Gastrocnemius medialis (tissue), 4 donors: ENCODE data around the gene HOXA6. TPM values are rescaled to one million over a fixed set of nuclear protein-coding genes. Genes with fewer than 3 reads are reported as not detected.

Source experiments
- ATAC-seq, 2 donors: fragments of 150-250 bp; one replicate each; pipeline ENCODE4 v1.9.1; 2016
- DNase-seq, 2 donors: peaks; one replicate each; pipeline ENCODE4 v3.0.0-alpha.2; 2019
- H3K27ac ChIP-seq, 4 donors: fragments of 200-600 bp; sonication (generic); 1 replicate in 1 of 4; 2 replicates in 3 of 4; pipeline ENCODE4 v1.5.1; 2016 to 2018; ENCODE audit warnings: mild to moderate bottlenecking in 2 of 4, moderate library complexity in 1 of 4
- H3K27me3 ChIP-seq, 3 donors: fragments of 200-600 bp; sonication (generic) in 2 of 3; 1 replicate in 1 of 3; 2 replicates in 2 of 3; pipeline versions ENCODE4 v1.5.1 to v1.6.0; 2016 to 2019; ENCODE audit warnings: mild to moderate bottlenecking in 1 of 3, moderate library complexity in 1 of 3
- H3K36me3 ChIP-seq, 2 donors: fragments of 200-600 bp; sonication (generic) in 1 of 2; one replicate each; pipeline ENCODE4 v1.5.1; 2017 to 2018
- H3K4me1 ChIP-seq, 2 donors: fragments of 200-600 bp; sonication (generic) in 1 of 2; one replicate each; pipeline ENCODE4 v1.5.1; 2016 to 2017; ENCODE audit warnings: mild to moderate bottlenecking in 2 of 2
- H3K4me3 ChIP-seq, 4 donors: fragments of 200-600 bp; sonication (generic) in 3 of 4; 1 replicate in 1 of 4; 2 replicates in 3 of 4; pipeline ENCODE4 v1.5.1; 2016 to 2019; ENCODE audit warnings: mild to moderate bottlenecking in 2 of 4
- H3K9me3 ChIP-seq, 3 donors: fragments of 200-600 bp; sonication (generic) in 2 of 3; 1 replicate in 1 of 3; 2 replicates in 2 of 3; pipeline ENCODE4 v1.5.1; 2016 to 2019
- POLR2A ChIP-seq, 2 donors: fragments of 450-650 bp; IDR thresholded peaks; one replicate each; pipeline ENCODE4 v1.6.1; 2017; ENCODE audit warnings: antibody characterized with exemption in 2 of 2, mild to moderate bottlenecking in 2 of 2, moderate library complexity in 2 of 2
- in situ Hi-C, 4 donors: fragments of 200-750 bp; cut with MboI; loops; one replicate each; pipeline versions ENCODE4 v1.15.0 to v1.8.0; 2017; ENCODE audit warnings: low sequenced_read_pairs in 4 of 4
- intact Hi-C: fragments of 100-400 bp; cut with DNase I; formaldehyde crosslinking; loops from one replicate; pipeline ENCODE4 v1.15.1; 2023; ENCODE audit warnings: low total_unique reads
- total RNA-seq, 4 donors: library from RNA; depleted of rRNA; stranded (reverse); fragments of >200 nt; gene quantifications; one replicate each; pipeline versions ENCODE4 v1.1.0 to v1.2.3, GENCODE V29; 2016
- TF ChIP-seq, protein P1 (sequence below), 5 experiments: fragments of 450-650 bp in 3 of 5; fragments of 200-600 bp in 2 of 5; sonication (generic) in 2 of 5; IDR thresholded peaks in 4 of 5; conservative IDR thresholded peaks in 1 of 5; 1 replicate in 4 of 5; 2 replicates in 1 of 5; pipeline ENCODE4 v1.5.1; 2016 to 2019; ENCODE audit warnings: antibody characterized with exemption in 5 of 5, mild to moderate bottlenecking in 3 of 5, moderate library complexity in 3 of 5

HOXA6 gene
- total RNA-seq, 4 donors from 2014 or later, result 2.6 to 5.6 (median 4.2) TPM

GRCh38 chr7:27129729-27130539 is 17.6 kb downstream of the HOXA6 start:
- no peak for TF ChIP-seq POLR2A (IDR thresholded peaks at IDR 0.05)
- TF ChIP-seq, protein P1, sequence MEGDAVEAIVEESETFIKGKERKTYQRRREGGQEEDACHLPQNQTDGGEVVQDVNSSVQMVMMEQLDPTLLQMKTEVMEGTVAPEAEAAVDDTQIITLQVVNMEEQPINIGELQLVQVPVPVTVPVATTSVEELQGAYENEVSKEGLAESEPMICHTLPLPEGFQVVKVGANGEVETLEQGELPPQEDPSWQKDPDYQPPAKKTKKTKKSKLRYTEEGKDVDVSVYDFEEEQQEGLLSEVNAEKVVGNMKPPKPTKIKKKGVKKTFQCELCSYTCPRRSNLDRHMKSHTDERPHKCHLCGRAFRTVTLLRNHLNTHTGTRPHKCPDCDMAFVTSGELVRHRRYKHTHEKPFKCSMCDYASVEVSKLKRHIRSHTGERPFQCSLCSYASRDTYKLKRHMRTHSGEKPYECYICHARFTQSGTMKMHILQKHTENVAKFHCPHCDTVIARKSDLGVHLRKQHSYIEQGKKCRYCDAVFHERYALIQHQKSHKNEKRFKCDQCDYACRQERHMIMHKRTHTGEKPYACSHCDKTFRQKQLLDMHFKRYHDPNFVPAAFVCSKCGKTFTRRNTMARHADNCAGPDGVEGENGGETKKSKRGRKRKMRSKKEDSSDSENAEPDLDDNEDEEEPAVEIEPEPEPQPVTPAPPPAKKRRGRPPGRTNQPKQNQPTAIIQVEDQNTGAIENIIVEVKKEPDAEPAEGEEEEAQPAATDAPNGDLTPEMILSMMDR (IDR thresholded peaks at IDR 0.05 in 4 of 5, conservative IDR thresholded peaks at IDR 0.05 in 1 of 5), result peak; percentile 43 to 58 (median 53)
- no peaks in the 10 kb centered on the region for H3K9me3 ChIP-seq
- no peaks in the 10 kb centered on the region for H3K36me3 ChIP-seq
- H3K27me3 ChIP-seq, result no peaks in the 10 kb centered on the region
- peak overlapping the region; percentile 95 to 97 (median 96) for H3K27ac ChIP-seq
- intact Hi-C loops (loop anchor here (1.0 to 5.0 kb wide), 5 partner anchors 20 to 265 kb away; partner anchors contain the start of genes HOXA9 and SKAP2), in situ Hi-C loops (no loop called here)
- ATAC-seq (peak; percentile 50 to 61), DNase-seq (peak; percentile 26 to 71)
- H3K4me1 ChIP-seq, result peaks cover 58 to 70% of the 10 kb centered on the region in 2 donors
- H3K4me3 ChIP-seq, result peak overlapping the region; percentile 89 to 94 (median 90)

DNA sequence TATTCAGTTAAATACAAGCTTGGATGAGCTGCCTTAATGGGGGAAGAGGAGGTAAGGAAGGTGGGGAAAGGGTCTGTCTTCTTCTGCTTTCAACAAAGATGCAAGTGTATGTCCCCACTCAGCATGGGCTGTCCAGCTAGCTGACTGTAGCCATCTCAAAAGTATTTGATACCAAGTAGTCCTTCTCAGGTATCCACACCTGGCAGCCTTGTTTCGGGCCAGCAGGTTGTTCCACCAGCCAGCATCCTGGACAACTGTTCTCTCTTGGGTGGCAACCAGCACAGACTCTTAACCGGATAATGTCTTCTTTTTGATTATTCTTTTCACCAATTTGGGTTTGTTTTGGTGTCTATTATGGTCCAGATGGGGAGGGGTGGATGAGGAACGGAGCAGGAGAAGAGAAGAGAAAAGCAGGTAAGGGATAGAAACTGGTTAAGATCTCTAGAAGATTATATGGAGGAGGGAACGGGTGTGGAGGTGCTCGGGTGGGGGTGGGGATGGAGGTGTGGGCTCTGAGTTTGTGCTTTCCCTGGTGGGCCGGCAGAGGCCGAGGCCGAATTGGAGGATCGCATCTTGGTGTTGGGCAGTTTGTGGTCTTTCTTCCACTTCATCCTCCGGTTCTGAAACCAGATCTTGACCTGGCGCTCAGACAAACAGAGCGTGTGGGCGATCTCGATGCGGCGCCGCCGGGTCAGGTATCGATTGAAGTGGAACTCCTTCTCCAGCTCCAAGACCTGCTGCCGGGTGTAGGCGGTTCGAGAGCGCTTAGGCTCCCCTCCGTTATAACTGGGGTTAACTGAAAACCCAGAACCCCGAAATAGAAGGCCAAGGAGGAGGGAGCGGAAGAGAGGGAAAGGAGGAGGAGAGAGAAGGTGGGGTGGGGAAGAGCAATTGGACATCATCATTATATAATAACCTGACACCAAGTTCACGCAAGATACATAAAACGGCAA is 18.5 kb downstream of the HOXA6 start:
- Histone ChIP-seq H3K4me3 (peak overlapping the region; percentile 60 to 90 (median 76)), H3K27me3 (no peaks in the 10 kb centered on the region), H3K9me3 (no peaks in the 10 kb centered on the region), H3K36me3 (no peaks in the 10 kb centered on the region), H3K27ac (peak overlapping the region; percentile 88 to 97 (median 95)), H3K4me1 (peaks cover 49 to 62% of the 10 kb centered on the region in 2 donors)
- intact Hi-C loops, result loop anchor here (5.0 kb wide), 1 partner anchor 97 kb away; no protein-coding TSS in a partner anchor
- DNase-seq, result no peak
- no peak for ATAC-seq
- no peak for TF ChIP-seq POLR2A (IDR thresholded peaks at IDR 0.05)
- TF ChIP-seq, protein P1 (IDR thresholded peaks at IDR 0.05 in 4 of 5, conservative IDR thresholded peaks at IDR 0.05 in 1 of 5), result no peak
- in situ Hi-C loops, result no loop called here

DNA sequence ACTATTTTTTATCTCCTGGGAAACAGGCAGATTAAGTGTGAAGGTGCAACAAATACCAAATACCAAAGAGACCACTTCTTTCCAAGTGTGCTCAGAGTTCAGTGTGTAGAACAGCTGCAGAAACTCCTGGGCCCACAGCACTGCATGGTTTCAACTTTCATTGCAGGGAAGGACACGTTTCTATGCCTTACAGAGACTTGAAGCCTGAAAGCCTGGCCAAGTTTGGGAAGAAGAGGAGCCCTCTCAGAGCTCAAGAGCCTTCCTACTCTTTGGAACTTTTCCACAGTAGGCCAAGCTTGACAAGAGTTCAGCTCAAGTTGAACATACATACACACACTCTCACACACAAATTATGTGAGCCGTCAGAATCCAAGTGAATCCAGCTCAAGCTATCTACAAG is 19.5 kb downstream of the HOXA6 start:
- peak; percentile 36 to 82 for DNase-seq
- ATAC-seq, result peak; percentile 25 to 75
- H3K4me3 ChIP-seq, result no peak overlapping the region
- H3K27me3 ChIP-seq, result no peaks in the 10 kb centered on the region
- H3K36me3 ChIP-seq, result no peaks in the 10 kb centered on the region
- intact Hi-C loops (loop anchor here (5.0 kb wide), 1 partner anchor 96 kb away; no protein-coding TSS in a partner anchor), in situ Hi-C loops (no loop called here)
- no peaks in the 10 kb centered on the region for H3K9me3 ChIP-seq
- peak overlapping the region; percentile 88 to 97 (median 95) for H3K27ac ChIP-seq
- no peak for TF ChIP-seq POLR2A (IDR thresholded peaks at IDR 0.05)
- TF ChIP-seq, protein P1 (IDR thresholded peaks at IDR 0.05 in 4 of 5, conservative IDR thresholded peaks at IDR 0.05 in 1 of 5), result no peak
- peaks cover 41 to 55% of the 10 kb centered on the region in 2 donors for H3K4me1 ChIP-seq

DNA sequence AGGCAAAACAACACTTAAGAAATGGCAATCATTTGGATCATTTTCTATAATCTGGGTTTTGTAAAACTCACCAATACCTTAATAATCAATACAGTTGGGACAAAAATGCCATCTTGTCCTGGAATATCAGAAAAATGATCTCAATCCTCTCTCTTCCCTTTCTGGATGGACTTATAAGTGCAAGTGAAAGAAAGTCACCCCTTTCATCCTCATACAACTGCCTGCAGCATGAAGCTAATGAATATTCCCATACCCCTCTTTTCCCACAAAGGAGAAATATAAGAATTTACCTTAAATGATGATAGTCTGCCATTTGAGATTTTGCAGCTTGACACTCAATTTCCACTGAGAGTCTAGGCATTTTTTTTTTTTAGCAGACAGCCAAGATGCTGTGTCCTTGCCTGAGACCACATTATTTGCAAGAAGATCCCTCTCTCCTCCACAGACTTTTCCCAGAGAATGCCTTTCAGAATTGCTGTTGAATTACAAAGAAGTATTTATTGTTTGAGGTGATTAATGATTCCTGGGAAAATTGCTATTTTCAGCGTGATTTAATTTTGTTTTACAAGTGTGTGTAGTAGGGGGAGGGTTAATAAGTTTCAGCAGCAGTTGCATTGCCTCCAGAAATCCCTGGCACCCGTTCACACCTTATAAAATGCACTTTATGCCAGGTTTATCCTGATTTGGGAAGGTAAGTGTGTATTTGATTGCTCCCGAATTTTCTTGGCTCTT is 20.8 kb downstream of the HOXA6 start:
- ATAC-seq, result no peak
- in situ Hi-C loops (no loop called here), intact Hi-C loops (loop anchor here (5.0 kb wide), 1 partner anchor 94 kb away; no protein-coding TSS in a partner anchor)
- no peaks in the 10 kb centered on the region for H3K9me3 ChIP-seq
- H3K27me3 ChIP-seq, result no peaks in the 10 kb centered on the region
- TF ChIP-seq, protein P1 (IDR thresholded peaks at IDR 0.05 in 4 of 5, conservative IDR thresholded peaks at IDR 0.05 in 1 of 5), result no peak
- TF ChIP-seq POLR2A (IDR thresholded peaks at IDR 0.05), result no peak
- peaks cover 41 to 55% of the 10 kb centered on the region in 2 donors for H3K4me1 ChIP-seq
- no peak overlapping the region for H3K4me3 ChIP-seq
- H3K36me3 ChIP-seq, result no peaks in the 10 kb centered on the region
- peak overlapping the region in 1 of 4 donors; percentile 16 for H3K27ac ChIP-seq
- DNase-seq, result no peak
